NCI-H748 (cell line): ENCODE measurements around the gene DDX1.
"Not testable (repeated sequence)": the region's sequence is repeated elsewhere in the genome, so short reads cannot be mapped to it uniquely, and the experiment has no call there.

ENCODE experiments used
- DNase-seq: peaks from one replicate; lab custom pipeline; 2025; ENCODE audit not compliant: unreplicated experiment; lab: John Stamatoyannopoulos, UW

DDX1 gene

DNA sequence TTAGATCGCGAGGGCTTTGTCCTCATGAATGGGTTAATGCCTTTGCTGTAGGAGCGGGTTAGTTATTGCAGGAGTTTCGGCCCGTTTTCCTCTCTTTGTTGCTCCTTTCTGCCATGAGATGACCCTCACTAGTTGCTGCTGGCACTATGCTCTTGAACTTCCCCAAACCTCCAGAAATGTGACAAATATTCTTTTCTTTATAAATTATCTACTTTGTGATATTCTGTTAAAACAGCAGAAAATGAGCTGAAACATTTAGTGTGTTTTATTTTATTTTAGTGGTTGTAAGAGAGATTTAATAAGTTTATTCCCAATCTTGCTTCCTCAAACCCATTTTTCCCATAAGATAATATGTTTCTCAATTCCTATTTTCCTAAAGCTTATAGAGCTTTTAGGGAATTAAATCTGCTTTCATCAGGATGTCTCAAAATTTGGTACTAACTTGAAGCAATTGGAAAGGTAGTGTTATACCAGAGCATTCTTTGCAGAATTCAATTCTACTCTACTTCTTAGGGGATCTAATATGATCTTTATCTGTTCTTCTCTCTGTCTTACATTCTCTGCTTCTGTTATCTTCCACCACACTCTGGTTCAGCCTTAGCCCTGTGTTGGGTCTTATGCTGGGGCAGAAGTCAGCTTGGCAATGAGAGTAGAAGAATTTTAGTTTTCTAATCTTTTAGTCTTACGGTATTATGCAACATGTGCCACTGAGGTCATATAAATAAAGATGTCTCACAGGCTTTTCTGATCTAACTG lies 23.1 kb downstream of the DDX1 start:
- no peak for DNase-seq

GRCh38 chr2:15615301-15615920 lies 23.7 kb downstream of the DDX1 start:
- no peak for DNase-seq

DNA sequence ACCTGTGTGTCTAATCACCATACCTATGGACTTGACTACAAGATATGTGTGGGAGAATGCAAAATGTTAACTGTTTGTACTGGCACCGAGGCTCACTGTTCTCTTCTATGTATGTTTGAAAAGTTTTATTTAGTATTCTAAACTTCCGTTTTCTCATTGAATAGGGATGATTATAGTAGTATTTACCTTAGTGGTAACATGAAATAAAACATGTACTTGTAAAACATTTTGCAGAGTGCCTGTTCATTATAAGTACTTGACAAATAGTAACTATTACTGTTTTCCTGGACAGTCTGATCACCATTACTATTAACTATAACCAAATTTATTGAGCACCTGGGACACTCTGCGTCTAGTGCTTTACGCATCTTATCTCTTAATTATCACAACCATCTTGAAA lies 24.8 kb downstream of the DDX1 start:
- no peak for DNase-seq

- DNase-seq, result no peak
Measured at GRCh38 chr2:15616850-15617777, 25.4 kb downstream of the DDX1 start.

DNA sequence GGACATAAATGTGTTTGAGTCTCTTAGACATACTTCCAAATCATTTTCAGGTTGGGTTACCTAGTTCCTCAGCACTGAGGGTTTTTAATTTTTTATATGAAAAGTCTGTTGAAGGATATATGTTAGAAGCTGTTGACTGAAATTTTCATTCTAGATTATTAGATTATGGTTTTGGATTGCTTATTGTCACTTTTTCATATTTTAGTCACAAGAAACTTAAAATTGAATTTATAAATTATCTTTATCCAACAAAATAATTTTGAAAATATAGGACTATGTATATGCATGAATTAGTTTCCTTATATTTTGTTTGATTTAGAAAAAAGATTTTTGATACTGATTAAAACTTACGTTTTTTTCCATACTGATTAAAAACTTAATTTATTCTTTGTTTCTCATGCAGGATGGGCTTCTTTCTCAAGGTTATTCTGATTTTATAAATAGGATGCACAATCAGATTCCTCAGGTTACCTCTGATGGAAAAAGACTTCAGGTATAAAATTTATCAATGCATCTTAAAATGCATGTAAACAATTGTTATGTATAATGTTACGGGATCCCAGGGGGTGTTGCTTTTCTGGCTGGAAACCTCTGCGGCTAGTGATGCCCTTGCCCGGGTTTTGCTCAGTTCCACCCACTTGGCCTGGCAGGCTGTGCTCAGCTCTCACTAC lies 26.2 kb downstream of the DDX1 start:
- no peak for DNase-seq

DNA sequence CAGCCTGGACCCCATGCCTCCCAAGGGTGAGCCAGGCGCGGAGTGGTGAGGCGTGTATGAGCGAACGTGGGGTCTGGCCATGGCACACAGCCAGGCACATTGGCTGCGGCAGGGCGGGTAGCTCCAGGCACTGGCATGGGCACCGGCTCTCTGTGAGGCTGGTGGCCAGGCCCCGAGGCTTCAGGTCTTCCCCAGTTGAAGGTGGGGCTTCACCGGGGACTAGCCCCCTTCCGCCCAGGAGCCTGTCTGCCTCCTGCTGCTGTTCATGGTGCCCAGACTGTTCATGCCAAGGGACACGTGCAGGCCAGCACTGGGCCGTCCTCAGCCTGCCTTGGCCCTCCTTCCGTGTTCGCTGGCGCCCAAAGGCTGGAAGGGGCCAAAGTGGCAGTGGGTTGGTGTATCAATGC lies 26.8 kb downstream of the DDX1 start:
- DNase-seq, result no peak

- no peak for DNase-seq
Measured at GRCh38 chr2:15619076-15619475, 27.4 kb downstream of the DDX1 start.

DNA sequence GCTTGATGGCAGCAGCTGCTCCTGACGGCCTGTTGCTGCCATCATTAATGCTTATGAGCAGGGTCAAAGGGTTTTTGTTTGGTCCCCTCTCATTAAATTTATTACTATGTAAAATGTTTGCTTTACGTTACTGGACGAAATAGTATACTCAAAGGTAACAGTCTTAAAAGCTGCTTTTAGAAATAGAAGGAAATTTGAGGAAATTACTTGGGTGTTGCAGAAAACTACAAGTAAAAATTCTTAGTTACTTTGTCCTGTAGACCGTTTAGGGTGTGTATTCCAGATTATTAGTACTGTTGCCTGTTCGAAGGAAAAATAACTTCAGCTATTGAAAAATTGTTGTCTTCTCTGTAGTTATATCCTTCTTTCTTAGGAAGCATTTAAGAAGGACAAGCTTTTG lies 27.8 kb downstream of the DDX1 start:
- DNase-seq, result no peak

- no peak for DNase-seq
Measured at GRCh38 chr2:15619938-15620337, 28.3 kb downstream of the DDX1 start.

- no peak for DNase-seq
Measured at GRCh38 chr2:15620340-15620739, 28.7 kb downstream of the DDX1 start.

DNA sequence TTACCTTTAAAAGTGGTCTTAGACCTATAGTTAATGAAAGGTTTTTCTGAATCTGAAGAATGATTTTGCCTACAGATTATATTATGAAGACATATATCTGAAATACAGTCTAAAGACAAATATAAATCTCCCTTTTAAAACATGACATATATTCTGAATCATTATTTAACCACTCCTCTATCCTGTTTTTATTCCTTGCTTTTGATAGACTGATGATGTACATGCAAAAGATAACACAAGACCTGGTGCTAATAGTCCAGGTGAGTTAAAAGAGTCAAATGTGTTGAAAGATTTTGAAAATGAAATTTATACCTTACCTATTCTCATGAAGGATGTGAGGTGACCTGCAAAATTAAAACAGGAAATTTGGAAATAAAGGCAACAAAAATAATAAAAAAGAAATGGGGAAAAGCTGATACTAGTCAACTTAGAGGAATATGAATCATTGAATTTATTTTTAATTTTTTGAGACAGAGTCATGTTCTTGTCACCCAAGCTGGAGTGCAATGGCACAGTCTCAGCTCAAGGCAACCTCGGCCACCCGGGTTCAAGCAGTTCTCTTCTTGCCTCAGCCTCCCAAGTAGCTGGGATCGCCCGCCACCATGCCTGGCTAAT lies 29.3 kb downstream of the DDX1 start:
- no peak for DNase-seq

DNA sequence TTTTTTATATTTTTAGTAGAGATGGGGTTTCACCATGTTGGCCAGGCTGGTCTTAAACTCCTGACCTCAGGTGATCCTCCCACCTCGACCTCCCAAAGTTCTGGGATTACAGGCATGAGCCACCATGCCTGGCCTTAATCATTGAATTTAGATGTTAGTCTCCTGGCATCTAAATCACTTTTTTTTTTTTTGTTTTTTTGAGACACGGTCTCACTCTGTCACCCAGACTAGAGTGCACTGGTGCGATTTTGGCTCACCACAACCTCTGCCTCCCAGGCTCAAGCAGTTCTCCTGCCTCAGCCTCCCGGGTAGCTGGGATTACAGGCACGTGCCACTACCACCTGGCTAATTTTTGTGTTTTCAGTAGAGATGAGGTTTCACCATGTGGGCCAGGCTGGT lies 29.8 kb downstream of the DDX1 start:
- not testable (repeated sequence) for DNase-seq

GRCh38 chr2:15622214-15622613 lies 30.5 kb downstream of the DDX1 start:
- DNase-seq, result no peak

DNA sequence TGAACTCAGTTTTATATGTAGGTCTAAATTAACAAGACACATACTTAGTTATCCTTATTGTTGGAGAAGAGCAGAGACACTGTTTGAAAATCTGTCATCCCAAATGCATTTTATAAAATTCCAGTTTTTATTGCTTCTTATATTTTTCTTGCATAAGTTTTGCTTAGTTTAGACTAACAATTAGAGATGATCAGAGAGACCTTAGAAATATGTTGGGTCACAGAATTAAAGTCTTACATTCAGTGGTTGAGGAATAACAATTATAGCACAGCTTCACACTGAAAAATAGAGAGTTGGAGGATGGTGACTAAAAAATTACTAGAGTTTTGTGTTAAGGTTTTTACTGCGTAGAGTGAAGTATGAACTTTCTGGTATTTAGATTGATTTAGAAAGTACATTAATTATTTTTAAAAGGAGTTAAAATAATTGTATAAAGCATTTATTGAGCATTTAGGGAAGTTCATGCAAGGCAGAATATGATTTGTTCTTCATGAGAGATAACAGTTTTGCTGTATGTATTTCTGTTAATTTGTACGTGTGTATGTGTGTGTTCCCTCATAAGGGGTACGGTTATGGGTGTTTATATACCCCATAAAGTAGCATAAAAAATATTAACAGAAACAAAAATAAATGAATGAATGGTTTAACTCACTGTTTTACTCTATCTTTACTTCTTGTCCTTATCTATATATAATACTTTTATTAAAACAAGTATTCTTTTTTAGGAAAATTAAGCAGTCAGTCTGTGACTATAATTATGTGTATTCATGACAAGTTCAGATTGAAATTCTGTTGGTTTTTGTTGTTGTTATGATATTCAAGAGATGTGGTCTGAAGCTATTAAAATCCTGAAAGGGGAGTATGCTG lies 31.2 kb downstream of the DDX1 start:
- no peak for DNase-seq

DNA sequence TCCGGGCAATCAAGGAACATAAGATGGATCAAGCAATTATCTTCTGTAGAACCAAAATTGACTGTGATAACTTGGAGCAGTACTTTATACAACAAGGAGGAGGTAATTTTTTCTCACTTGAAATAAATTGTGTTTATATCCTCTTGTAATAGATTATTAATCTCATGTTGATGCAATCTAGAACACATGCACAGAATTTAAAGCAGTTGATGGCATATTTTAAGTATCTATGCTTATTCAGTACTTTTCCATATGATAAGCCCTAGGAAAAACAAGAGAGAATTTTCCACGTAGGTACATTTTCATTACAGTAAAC lies 31.8 kb downstream of the DDX1 start:
- no peak for DNase-seq

- no peak for DNase-seq
Measured at GRCh38 chr2:15623898-15624541, 32.4 kb downstream of the DDX1 start.

DNA sequence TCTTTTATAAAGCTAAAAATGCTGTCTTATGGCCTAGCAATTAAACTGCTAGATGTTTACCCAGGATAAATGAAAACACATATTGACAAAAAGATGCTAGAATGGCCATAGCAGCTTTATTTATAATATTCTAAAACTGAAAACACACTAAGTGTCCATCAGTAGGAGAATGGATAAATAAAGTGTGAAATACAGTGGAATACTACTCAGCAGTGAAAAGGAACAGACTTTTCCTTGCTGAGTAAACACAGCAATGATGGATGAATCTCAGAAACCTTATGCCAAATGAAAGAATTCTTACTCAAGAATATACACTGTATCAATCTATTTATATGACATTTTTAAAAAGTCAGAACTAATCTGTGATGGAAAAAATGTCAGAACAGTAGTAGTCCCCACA lies 33.2 kb downstream of the DDX1 start:
- no peak for DNase-seq

DNA sequence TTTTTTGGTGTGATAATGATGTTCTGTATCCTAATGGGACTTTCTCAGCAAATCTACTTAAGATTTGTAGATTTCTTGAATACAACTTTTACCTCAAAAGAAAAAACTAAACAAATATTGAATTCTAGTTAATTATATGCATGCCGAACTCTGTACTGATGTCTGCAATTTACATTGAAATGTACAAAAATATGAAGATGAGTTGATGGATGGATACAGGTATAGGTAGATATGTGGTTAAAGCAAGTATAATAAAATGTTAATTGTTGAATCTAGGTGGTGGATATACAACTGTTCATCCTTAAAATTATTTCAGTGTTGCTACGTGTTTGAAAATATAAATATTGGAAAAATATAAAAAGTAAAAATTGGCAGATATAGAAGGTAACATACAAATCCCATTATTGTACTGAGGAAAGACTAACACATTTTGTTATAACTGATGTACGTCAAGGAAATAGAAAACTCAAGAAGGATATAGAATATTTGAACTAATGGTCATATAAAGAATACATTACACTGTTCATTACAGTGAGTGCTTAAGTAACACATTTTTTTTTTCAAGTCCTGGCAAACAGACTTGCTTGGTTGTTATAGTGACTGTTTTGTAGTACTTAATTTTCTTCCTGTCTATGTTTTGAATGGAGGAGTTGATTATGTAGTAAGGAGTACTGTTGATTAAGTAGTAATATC lies 33.8 kb downstream of the DDX1 start:
- no peak for DNase-seq

- no peak for DNase-seq
Measured at GRCh38 chr2:15626126-15626525, 34.5 kb downstream of the DDX1 start.
